Measurements from ENCODE around the gene CEP135.
"Not testable (repeated sequence)": the region's sequence is repeated elsewhere in the genome, so short reads cannot be mapped to it uniquely, and the experiment has no call there.

CEP135 gene

GRCh38 chr4:55947254-55947882 is 1.4 kb upstream of the CEP135 start:
- no peak for DNase-seq (ENCODE audit: low spot score)

GRCh38 chr4:55947912-55948725 is 626 bp upstream of the CEP135 start:
- peak; percentile 71 for DNase-seq (ENCODE audit: low spot score)

GRCh38 chr4:55949482-55949802 is 697 bp downstream of the CEP135 start:
- no peak for DNase-seq (ENCODE audit: low spot score)

- DNase-seq (ENCODE audit: low spot score), result no peak
These were observed 2.6 kb downstream of the CEP135 start for GRCh38 chr4:55951191-55951922.

GRCh38 chr4:55955710-55956109 is 7.0 kb downstream of the CEP135 start:
- DNase-seq (ENCODE audit: low spot score), result no peak

GRCh38 chr4:55959655-55960054 is 10.9 kb downstream of the CEP135 start:
- no peak for DNase-seq (ENCODE audit: low spot score)

- no peak for DNase-seq (ENCODE audit: low spot score)
These were observed 15.3 kb downstream of the CEP135 start for GRCh38 chr4:55964046-55964445.

GRCh38 chr4:55965585-55965984 is 16.8 kb downstream of the CEP135 start:
- DNase-seq (ENCODE audit: low spot score), result no peak

GRCh38 chr4:55966324-55966723 is 17.6 kb downstream of the CEP135 start:
- not testable (repeated sequence) for DNase-seq (ENCODE audit: low spot score)

- DNase-seq (ENCODE audit: low spot score), result no peak
These were observed 18.6 kb downstream of the CEP135 start for GRCh38 chr4:55967376-55967775.

GRCh38 chr4:55973650-55974049 is 24.9 kb downstream of the CEP135 start:
- no peak for DNase-seq (ENCODE audit: low spot score)

- no peak for DNase-seq (ENCODE audit: low spot score)
These were observed 29.1 kb downstream of the CEP135 start for GRCh38 chr4:55977811-55978210.

- DNase-seq (ENCODE audit: low spot score), result no peak
These were observed 30.8 kb downstream of the CEP135 start for GRCh38 chr4:55979562-55979961.

GRCh38 chr4:55980725-55981124 is 32.0 kb downstream of the CEP135 start:
- no peak for DNase-seq (ENCODE audit: low spot score)

- DNase-seq (ENCODE audit: low spot score), result no peak
These were observed 34.2 kb downstream of the CEP135 start for GRCh38 chr4:55982976-55983375.

- no peak for DNase-seq (ENCODE audit: low spot score)
These were observed 41.0 kb downstream of the CEP135 start for GRCh38 chr4:55989766-55990165.

- no peak for DNase-seq (ENCODE audit: low spot score)
These were observed 45.4 kb downstream of the CEP135 start for GRCh38 chr4:55993994-55994663.

- no peak for DNase-seq (ENCODE audit: low spot score)
These were observed 47.9 kb downstream of the CEP135 start for GRCh38 chr4:55996646-55997045.

- no peak for DNase-seq (ENCODE audit: low spot score)
These were observed 54.9 kb downstream of the CEP135 start for GRCh38 chr4:56003606-56004005.

- DNase-seq (ENCODE audit: low spot score), result no peak
These were observed 55.5 kb downstream of the CEP135 start for GRCh38 chr4:56004235-56004634.

GRCh38 chr4:56007154-56007553 is 58.4 kb downstream of the CEP135 start:
- DNase-seq (ENCODE audit: low spot score), result no peak

- DNase-seq (ENCODE audit: low spot score), result no peak
These were observed 59.5 kb downstream of the CEP135 start for GRCh38 chr4:56008206-56008605.

- no peak for DNase-seq (ENCODE audit: low spot score)
These were observed 77.9 kb downstream of the CEP135 start for GRCh38 chr4:56026596-56026995.
